Suprapubic skin (tissue), 4 donors: ENCODE data around the gene GRIA1. TPM values are rescaled to one million over a fixed set of nuclear protein-coding genes. Genes with fewer than 3 reads are reported as not detected.

ENCODE experiments used
- DNase-seq, 2 donors: peaks; one replicate each; pipeline ENCODE4 v3.0.0-alpha.2; 2019; ENCODE audit warnings: low spot score in 2 of 2
- H3K27ac ChIP-seq: fragments of 200-600 bp; sonication (generic); one replicate; pipeline ENCODE4 v1.5.1; 2019
- H3K27me3 ChIP-seq: fragments of 200-600 bp; sonication (generic); one replicate; pipeline ENCODE4 v1.5.1; 2019
- H3K36me3 ChIP-seq: fragments of 200-600 bp; sonication (generic); one replicate; pipeline ENCODE4 v1.5.1; 2019
- H3K4me1 ChIP-seq: fragments of 200-600 bp; sonication (generic); one replicate; pipeline ENCODE4 v1.5.1; 2019
- H3K4me3 ChIP-seq: fragments of 200-600 bp; sonication (generic); one replicate; pipeline ENCODE4 v1.5.1; 2019; ENCODE audit warnings: mild to moderate bottlenecking
- H3K9me3 ChIP-seq: fragments of 200-600 bp; sonication (generic); one replicate; pipeline ENCODE4 v1.5.1; 2019
- CTCF ChIP-seq, 2 donors: fragments of 200-600 bp in 1 of 2; fragments of 450-650 bp in 1 of 2; sonication (generic) in 1 of 2; IDR thresholded peaks; one replicate each; pipeline ENCODE4 v1.5.1; 2016 to 2019; ENCODE audit warnings: antibody characterized with exemption in 2 of 2, mild to moderate bottlenecking in 1 of 2, moderate library complexity in 1 of 2
- EP300 ChIP-seq: sonication (generic); formaldehyde crosslinking; IDR thresholded peaks from one replicate; pipeline ENCODE4 v1.6.1; 2017; ENCODE audit warnings: antibody characterized with exemption
- POLR2A ChIP-seq, 2 donors: fragments of 450-650 bp; IDR thresholded peaks; one replicate each; pipeline ENCODE4 v1.6.1; 2017; ENCODE audit warnings: antibody characterized with exemption in 2 of 2, mild to moderate bottlenecking in 2 of 2, moderate library complexity in 2 of 2
- POLR2AphosphoS5 ChIP-seq, 3 donors: sonication (generic); formaldehyde crosslinking; IDR thresholded peaks; one replicate each; pipeline ENCODE4 v1.6.1; 2017; ENCODE audit warnings: antibody characterized with exemption in 3 of 3
- WGBS: methylation state at CpG from one replicate; pipeline ENCODE4 v1.1.5; 2018; 5-methylcytosine and 5-hydroxymethylcytosine counted together
- total RNA-seq, 4 donors: library from RNA; depleted of rRNA; stranded (reverse); fragments of >200 nt; gene quantifications; one replicate each; pipeline ENCODE4 v1.1.0, GENCODE V29; 2016

Gene GRIA1
- total RNA-seq: under 1 TPM in 3 of 4 donors, not detected in 1; 0.21 to 0.62 (median 0.38) TPM

- H3K27me3 ChIP-seq: peaks cover 26% of the 10 kb centered on the region
- TF ChIP-seq CTCF (IDR thresholded peaks at IDR 0.05) (no peak), POLR2AphosphoS5 (IDR thresholded peaks at IDR 0.05) (no peak), EP300 (no peak), POLR2A (IDR thresholded peaks at IDR 0.05) (no peak)
- peaks cover 4% of the 10 kb centered on the region for H3K4me1 ChIP-seq
- H3K27ac ChIP-seq: no peak within 1 kb of the TSS
- H3K9me3 ChIP-seq: no peaks in the 10 kb centered on the region
- H3K36me3 ChIP-seq: no peaks in the 10 kb centered on the region
- DNase-seq: no peak
- 17% methylated on average over 20 of the region's 20 CpGs for WGBS
- H3K4me3 ChIP-seq: no peak within 1 kb of the TSS
Measured at GRCh38 chr5:153490118-153491037, at the start of gene GRIA1. TSS of gene GRIA1 (plus strand) at chr5:153490670.

- TF ChIP-seq CTCF (IDR thresholded peaks at IDR 0.05) (no peak), POLR2AphosphoS5 (IDR thresholded peaks at IDR 0.05) (no peak), POLR2A (IDR thresholded peaks at IDR 0.05) (no peak), EP300 (no peak)
- WGBS: 32% methylated on average over 9 of the region's 9 CpGs
Measured at GRCh38 chr5:153445875-153446579, 44.4 kb upstream of the GRIA1 start.

GRCh38 chr5:153447534-153447933, 42.9 kb upstream of the GRIA1 start:
- H3K4me3 ChIP-seq: no peak overlapping the region
- TF ChIP-seq CTCF (IDR thresholded peaks at IDR 0.05) (no peak), EP300 (no peak), POLR2AphosphoS5 (IDR thresholded peaks at IDR 0.05) (no peak), POLR2A (IDR thresholded peaks at IDR 0.05) (no peak)
- 68% methylated on average over 8 of the region's 8 CpGs for WGBS

More at GRCh38 chr5:153445875-153446579, 44.4 kb upstream of the GRIA1 start:
- Histone ChIP-seq H3K4me3 (no peak overlapping the region), H3K9me3 (no peaks in the 10 kb centered on the region), H3K27ac (no peak overlapping the region), H3K27me3 (no peaks in the 10 kb centered on the region), H3K36me3 (no peaks in the 10 kb centered on the region), H3K4me1 (peaks cover 6% of the 10 kb centered on the region)
- DNase-seq: no peak

GRCh38 chr5:153456354-153456753, 34.1 kb upstream of the GRIA1 start:
- Histone ChIP-seq H3K36me3 (no peaks in the 10 kb centered on the region), H3K4me1 (no peaks in the 10 kb centered on the region), H3K9me3 (no peaks in the 10 kb centered on the region), H3K27ac (no peak overlapping the region), H3K27me3 (no peaks in the 10 kb centered on the region), H3K4me3 (no peak overlapping the region)
- 42% methylated on average over 2 of the region's 2 CpGs for WGBS
- no peak for TF ChIP-seq CTCF (IDR thresholded peaks at IDR 0.05)
- TF ChIP-seq POLR2A (IDR thresholded peaks at IDR 0.05): no peak
- DNase-seq: no peak

More at GRCh38 chr5:153447534-153447933, 42.9 kb upstream of the GRIA1 start:
- no peak for DNase-seq
- Histone ChIP-seq H3K27me3 (no peaks in the 10 kb centered on the region), H3K27ac (no peak overlapping the region), H3K9me3 (no peaks in the 10 kb centered on the region), H3K36me3 (no peaks in the 10 kb centered on the region), H3K4me1 (peaks cover 6% of the 10 kb centered on the region)

- Histone ChIP-seq H3K4me1 (no peaks in the 10 kb centered on the region), H3K4me3 (no peak overlapping the region), H3K9me3 (no peaks in the 10 kb centered on the region), H3K36me3 (no peaks in the 10 kb centered on the region), H3K27ac (no peak overlapping the region), H3K27me3 (no peaks in the 10 kb centered on the region)
- TF ChIP-seq POLR2A (IDR thresholded peaks at IDR 0.05) (no peak), EP300 (no peak), POLR2AphosphoS5 (IDR thresholded peaks at IDR 0.05) (no peak), CTCF (IDR thresholded peaks at IDR 0.05) (no peak)
- no peak for DNase-seq
- 84% methylated on average over 1 of the region's 1 CpG for WGBS
Measured at GRCh38 chr5:153456993-153457392, 33.5 kb upstream of the GRIA1 start.
